ENCODE measurements around the gene THSD7A. TPM values are rescaled to one million over a fixed set of nuclear protein-coding genes. Genes with fewer than 3 reads are reported as not detected.

Gene THSD7A
- total RNA-seq, 3 donors from 2014 or later: 4.0 to 6.9 (median 4.4) TPM

GRCh38 chr7:11416641-11417458, 415.1 kb downstream of the THSD7A start:
- TF ChIP-seq POLR2AphosphoS5 (IDR thresholded peaks at IDR 0.05) (no peak), CTCF (IDR thresholded peaks at IDR 0.05) (no peak), POLR2A (IDR thresholded peaks at IDR 0.05) (no peak)
- H3K27ac ChIP-seq: no peak overlapping the region
- H3K27me3 ChIP-seq: no peaks in the 10 kb centered on the region
- DNase-seq (ENCODE audit: low spot score in 2 of 2): no peak
- intact Hi-C loops (cut with DNase I; ENCODE audit: low total_unique reads): loop anchor here (1.0 kb wide), 1 partner anchor 10 kb away; no protein-coding TSS in a partner anchor
- no peak overlapping the region for H3K4me3 ChIP-seq
- H3K9me3 ChIP-seq: peaks cover 7 to 13% of the 10 kb centered on the region in 2 donors
- no peaks in the 10 kb centered on the region for H3K4me1 ChIP-seq
- H3K36me3 ChIP-seq: no peaks in the 10 kb centered on the region

- Histone ChIP-seq H3K36me3 (no peaks in the 10 kb centered on the region), H3K4me1 (no peaks in the 10 kb centered on the region), H3K9me3 (peaks cover 6 to 7% of the 10 kb centered on the region in 2 donors), H3K27me3 (no peaks in the 10 kb centered on the region), H3K4me3 (no peak overlapping the region), H3K27ac (no peak overlapping the region)
- DNase-seq (ENCODE audit: low spot score in 2 of 2): no peak
- intact Hi-C loops (cut with DNase I; ENCODE audit: low total_unique reads): no loop called here
- TF ChIP-seq CTCF (IDR thresholded peaks at IDR 0.05) (no peak), POLR2A (IDR thresholded peaks at IDR 0.05) (no peak), POLR2AphosphoS5 (IDR thresholded peaks at IDR 0.05) (no peak)
Observed at GRCh38 chr7:11415101-11415500, 416.9 kb downstream of the THSD7A start.

- no peak overlapping the region for H3K27ac ChIP-seq
- H3K27me3 ChIP-seq: no peaks in the 10 kb centered on the region
- DNase-seq (ENCODE audit: low spot score in 2 of 2): no peak
- no peaks in the 10 kb centered on the region for H3K36me3 ChIP-seq
- no peak overlapping the region for H3K4me3 ChIP-seq
- TF ChIP-seq POLR2A (IDR thresholded peaks at IDR 0.05) (no peak), POLR2AphosphoS5 (IDR thresholded peaks at IDR 0.05) (no peak), CTCF (IDR thresholded peaks at IDR 0.05) (no peak)
- intact Hi-C loops (cut with DNase I; ENCODE audit: low total_unique reads): no loop called here
- H3K4me1 ChIP-seq: no peaks in the 10 kb centered on the region
- H3K9me3 ChIP-seq: peaks cover 5 to 7% of the 10 kb centered on the region in 2 donors
Observed at GRCh38 chr7:11413901-11414300, 418.1 kb downstream of the THSD7A start.

- Histone ChIP-seq H3K27ac (no peak overlapping the region), H3K36me3 (peaks cover 3% of the 10 kb centered on the region), H3K27me3 (no peaks in the 10 kb centered on the region), H3K4me3 (no peak overlapping the region), H3K9me3 (peaks cover 5 to 7% of the 10 kb centered on the region in 2 donors), H3K4me1 (no peaks in the 10 kb centered on the region)
- intact Hi-C loops (cut with DNase I; ENCODE audit: low total_unique reads): no loop called here
- no peak for DNase-seq (ENCODE audit: low spot score in 2 of 2)
- no peak for TF ChIP-seq POLR2AphosphoS5 (IDR thresholded peaks at IDR 0.05)
- TF ChIP-seq POLR2A (IDR thresholded peaks at IDR 0.05): no peak
- TF ChIP-seq CTCF (IDR thresholded peaks at IDR 0.05): no peak
Observed at GRCh38 chr7:11412036-11412435, 420.0 kb downstream of the THSD7A start.

Measured in breast epithelium (tissue), 4 donors.